Posterior cingulate gyrus (tissue), 11 donors: Measurements from ENCODE around the gene TCF15.
"Not testable (repeated sequence)": the region's sequence is repeated elsewhere in the genome, so short reads cannot be mapped to it uniquely, and the experiment has no call there.

ENCODE experiments used
- DNase-seq, 10 donors: peaks; one replicate each; pipeline versions ENCODE4 v3.0.0 to v3.0.0-alpha.2; 2020 to 2021; ENCODE audit warnings: mixed read lengths in 3 of 10
- intact Hi-C: fragments of 100-400 bp; cut with DNase I; formaldehyde crosslinking; loops from one replicate; pipeline ENCODE4 v1.15.1; 2023

Gene TCF15

GRCh38 chr20:588932-589672 lies 21.0 kb downstream of the TCF15 start:
- DNase-seq, result peak in 1 of 10 donors; percentile 62
- intact Hi-C loops, result no loop called here

- intact Hi-C loops, result no loop called here
- peak in 1 of 10 donors; percentile 22 for DNase-seq
Measured at GRCh38 chr20:588476-588875, 21.6 kb downstream of the TCF15 start.

GRCh38 chr20:584971-585301 lies 25.2 kb downstream of the TCF15 start:
- DNase-seq, result peak in 1 of 10 donors; percentile 31
- intact Hi-C loops, result no loop called here

- intact Hi-C loops, result no loop called here
Measured at GRCh38 chr20:584161-584970, 25.7 kb downstream of the TCF15 start.

GRCh38 chr20:582204-582603 lies 27.9 kb downstream of the TCF15 start:
- no peak for DNase-seq
- intact Hi-C loops, result no loop called here

More at GRCh38 chr20:584161-584970, 25.7 kb downstream of the TCF15 start:
- DNase-seq, result peak in 1 of 10 donors; percentile 28

- intact Hi-C loops, DNase-seq: not testable (repeated sequence)
Measured at GRCh38 chr20:578940-579690, 31.0 kb downstream of the TCF15 start.

- intact Hi-C loops, result no loop called here
- peak in 1 of 10 donors; percentile 57 for DNase-seq
Measured at GRCh38 chr20:577167-577791, 32.8 kb downstream of the TCF15 start.

- DNase-seq, result peak in 1 of 10 donors; percentile 31
- intact Hi-C loops, result no loop called here
Measured at GRCh38 chr20:576156-576555, 34.0 kb downstream of the TCF15 start.

GRCh38 chr20:575230-575629 lies 34.9 kb downstream of the TCF15 start:
- no peak for DNase-seq
- intact Hi-C loops, result no loop called here

GRCh38 chr20:574297-574942 lies 35.7 kb downstream of the TCF15 start:
- peak in 1 of 10 donors; percentile 65 for DNase-seq
- intact Hi-C loops, result no loop called here

GRCh38 chr20:573414-574296 lies 36.5 kb downstream of the TCF15 start:
- peak in 1 of 10 donors; percentile 49 for DNase-seq
- intact Hi-C loops, result no loop called here

- peak in 1 of 10 donors; percentile 43 for DNase-seq
- intact Hi-C loops, result no loop called here
Measured at GRCh38 chr20:572727-573126, 37.4 kb downstream of the TCF15 start.

GRCh38 chr20:571754-572441 lies 38.2 kb downstream of the TCF15 start:
- DNase-seq, result peak in 1 of 10 donors; percentile 77
- intact Hi-C loops, result no loop called here

GRCh38 chr20:568673-569415 lies 41.3 kb downstream of the TCF15 start:
- intact Hi-C loops, result no loop called here

GRCh38 chr20:568097-568652 lies 41.9 kb downstream of the TCF15 start:
- DNase-seq, result peak in 1 of 10 donors; percentile 68
- intact Hi-C loops, result no loop called here

More at GRCh38 chr20:568673-569415, 41.3 kb downstream of the TCF15 start:
- DNase-seq, result peak in 1 of 10 donors; percentile 18

GRCh38 chr20:564192-564591 lies 45.9 kb downstream of the TCF15 start:
- intact Hi-C loops, result no loop called here
- no peak for DNase-seq

GRCh38 chr20:563187-563586 lies 46.9 kb downstream of the TCF15 start:
- intact Hi-C loops, result loop anchor here (2.0 kb wide), 1 partner anchor 82 kb away; no protein-coding TSS in a partner anchor
- DNase-seq, result no peak
